Fibroblast of the aortic adventitia (primary cell): ENCODE measurements around the gene OSR1. TPM values are rescaled to one million over a fixed set of nuclear protein-coding genes. Genes with fewer than 3 reads are reported as not detected.

Experiments used
- DNase-seq: peaks from one replicate; pipeline ENCODE4 v3.0.0-alpha.2; 2010; ENCODE audit warnings: low read depth
- H3K4me3 ChIP-seq: 2 replicates; pipeline ENCODE4 v1.5.1; 2011; ENCODE audit warnings: low read depth, mild to moderate bottlenecking, control low read depth, low read length, moderate library complexity
- CTCF ChIP-seq: IDR thresholded peaks from 2 replicates; pipeline ENCODE4 v1.5.1; 2011; ENCODE audit warnings: mild to moderate bottlenecking, low read length, control low read depth, inconsistent platforms; ENCODE audit not compliant: insufficient read depth
- total RNA-seq: library from RNA; depleted of rRNA; stranded (reverse); fragments of >200 nt; gene quantifications from 2 replicates; pipeline ENCODE4 v1.2.3, GENCODE V29; 2012; ENCODE audit warnings: low replicate concordance

Gene OSR1
- total RNA-seq, 1 donor, result 117 TPM

- DNase-seq, result peak; percentile 19
- TF ChIP-seq CTCF, result no peak
- H3K4me3 ChIP-seq, result peak overlapping the region; percentile 6
Measured at GRCh38 chr2:19360266-19360965, 2.0 kb upstream of the OSR1 start.

- peak overlapping the region; percentile 83 for H3K4me3 ChIP-seq
- DNase-seq, result peak; percentile 16
- TF ChIP-seq CTCF, result no peak
Measured at GRCh38 chr2:19359456-19359855, 1.0 kb upstream of the OSR1 start.

- TF ChIP-seq CTCF, result no peak
- no peak for DNase-seq
- peak overlapping the region; percentile 83 for H3K4me3 ChIP-seq
Measured at GRCh38 chr2:19359021-19359357, 566 bp upstream of the OSR1 start.

GRCh38 chr2:19357402-19358241, 801 bp downstream of the OSR1 start:
- no peak for TF ChIP-seq CTCF
- H3K4me3 ChIP-seq, result peak overlapping the region; percentile 83
- DNase-seq, result peak; percentile 59

GRCh38 chr2:19356545-19357401, 1.6 kb downstream of the OSR1 start:
- no peak for TF ChIP-seq CTCF
- H3K4me3 ChIP-seq, result peak overlapping the region; percentile 83
- DNase-seq, result peak; percentile 30

- no peak for TF ChIP-seq CTCF
- peak; percentile 56 for DNase-seq
- H3K4me3 ChIP-seq, result peak overlapping the region; percentile 83
Measured at GRCh38 chr2:19355931-19356544, 2.4 kb downstream of the OSR1 start.
